GM18870 (cell line): ENCODE results near the gene PNPLA7.

Experiments
- ATAC-seq: cut with Tn5 transposase; IDR thresholded peaks from one replicate; pipeline ENCODE4 v1.9.1; 2021; ENCODE audit warnings: moderate library complexity; ENCODE audit not compliant: unreplicated experiment

Gene PNPLA7

DNA sequence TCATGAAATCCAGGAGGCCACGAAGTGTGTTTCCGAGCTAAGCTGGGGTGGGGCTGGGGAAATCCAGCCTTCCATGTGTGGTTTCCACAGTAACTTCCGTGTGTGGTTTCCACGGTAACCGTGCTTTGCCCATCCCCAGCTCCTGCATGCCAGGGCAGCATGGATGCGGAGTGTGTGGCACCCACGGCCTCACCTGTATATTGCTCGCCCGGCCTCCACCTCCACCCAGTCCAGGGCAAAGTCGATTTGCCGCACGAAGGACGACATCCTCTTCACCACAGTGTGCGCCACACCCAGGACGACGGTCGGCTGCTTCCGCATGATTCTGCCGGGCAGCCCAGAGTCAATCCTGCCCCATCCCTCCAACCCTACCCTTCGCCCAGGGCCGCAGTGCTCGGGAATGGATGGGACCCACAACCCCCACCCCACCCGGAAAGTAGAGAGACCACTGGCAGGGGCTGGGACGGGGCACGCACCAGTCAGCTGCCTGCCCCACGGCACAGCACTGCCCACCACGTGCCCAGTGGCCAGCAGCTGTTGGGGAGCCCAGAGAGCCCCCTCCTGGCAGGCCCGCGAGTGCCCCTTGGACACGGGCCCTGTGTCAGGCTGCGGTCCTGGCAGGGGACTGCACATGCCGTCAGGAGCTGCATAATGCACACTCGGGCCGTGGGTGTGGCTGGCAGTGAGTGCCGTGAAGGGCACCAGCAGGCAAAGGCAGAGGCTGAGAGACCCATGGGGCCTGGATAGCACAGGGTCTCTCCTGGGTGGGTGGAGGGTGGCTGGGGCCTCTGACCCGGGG is 52.1 kb downstream of the PNPLA7 start:
- ATAC-seq, result no peak

DNA sequence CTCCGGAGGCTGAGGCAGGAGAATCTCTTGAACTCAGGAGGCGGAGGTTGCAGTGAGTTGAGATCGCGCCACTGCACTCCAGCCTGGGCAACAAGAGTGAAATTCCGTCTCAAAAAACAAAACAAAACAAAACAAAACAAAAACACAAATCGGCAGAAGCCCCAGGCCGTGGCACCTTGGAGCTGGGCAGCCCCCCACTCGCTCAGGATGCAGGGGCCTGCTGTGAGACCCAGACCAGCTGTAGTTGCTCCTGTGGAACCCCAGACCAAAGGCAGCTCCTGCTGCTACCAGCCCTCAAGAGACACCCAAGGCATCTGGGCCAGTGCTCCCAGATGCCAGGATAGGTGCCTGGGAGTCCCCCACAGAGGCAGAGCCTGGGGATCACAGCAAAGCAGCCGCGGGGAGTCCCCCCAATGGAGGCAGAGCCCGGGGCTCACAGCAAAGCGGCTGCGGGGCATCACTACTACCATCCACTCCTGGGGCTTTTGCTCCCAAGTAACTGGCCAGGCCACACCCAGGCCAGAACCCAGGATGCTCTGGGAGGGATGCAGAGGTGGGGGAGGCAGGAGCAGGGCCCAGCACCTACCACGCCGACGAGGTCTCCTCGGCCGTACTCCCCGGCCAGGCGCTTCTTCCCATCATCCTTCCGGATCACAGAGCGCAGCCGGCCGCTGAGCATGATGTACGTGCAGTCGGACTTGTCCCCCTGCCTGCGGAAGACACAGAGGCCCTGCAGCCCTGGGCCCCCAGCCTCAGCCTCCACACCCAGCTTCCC is 53.4 kb downstream of the PNPLA7 start:
- no peak for ATAC-seq

DNA sequence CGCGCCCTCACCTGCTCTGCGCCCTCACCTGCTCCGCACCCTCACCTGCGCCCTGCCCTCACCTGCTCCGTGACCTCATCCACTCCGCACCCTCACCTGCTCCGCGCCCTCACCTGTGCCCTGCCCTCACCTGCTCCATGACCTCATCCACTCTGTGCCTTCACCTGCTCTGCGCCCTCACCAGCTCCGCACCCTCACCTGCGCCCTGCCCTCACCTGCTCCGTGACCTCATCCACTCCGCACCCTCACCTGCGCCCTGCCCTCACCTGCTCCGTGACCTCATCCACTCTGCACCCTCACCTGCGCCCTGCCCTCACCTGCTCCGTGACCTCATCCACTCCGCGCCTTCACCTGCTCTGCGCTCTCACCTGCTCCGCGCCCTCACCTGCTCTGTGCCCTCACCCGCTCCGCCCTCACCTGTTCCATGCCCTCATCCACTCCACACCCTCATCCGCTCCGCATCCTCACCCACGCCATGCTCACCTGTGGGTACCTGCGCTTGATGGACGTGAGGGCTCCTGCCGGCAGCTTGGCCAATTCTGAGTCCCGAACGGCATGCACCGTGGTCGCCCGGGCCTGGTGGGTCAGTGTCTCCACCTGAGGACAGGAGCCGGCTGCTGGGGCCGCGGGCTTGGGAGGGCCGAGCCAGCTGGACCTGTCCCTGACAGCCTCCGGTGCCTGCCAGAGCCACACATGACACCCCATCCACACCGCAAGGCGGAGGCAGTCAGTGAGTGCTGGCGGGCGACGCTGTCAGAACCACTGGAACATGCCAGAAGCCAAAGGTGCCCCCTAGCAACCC is 55.5 kb downstream of the PNPLA7 start:
- ATAC-seq, result no peak

DNA sequence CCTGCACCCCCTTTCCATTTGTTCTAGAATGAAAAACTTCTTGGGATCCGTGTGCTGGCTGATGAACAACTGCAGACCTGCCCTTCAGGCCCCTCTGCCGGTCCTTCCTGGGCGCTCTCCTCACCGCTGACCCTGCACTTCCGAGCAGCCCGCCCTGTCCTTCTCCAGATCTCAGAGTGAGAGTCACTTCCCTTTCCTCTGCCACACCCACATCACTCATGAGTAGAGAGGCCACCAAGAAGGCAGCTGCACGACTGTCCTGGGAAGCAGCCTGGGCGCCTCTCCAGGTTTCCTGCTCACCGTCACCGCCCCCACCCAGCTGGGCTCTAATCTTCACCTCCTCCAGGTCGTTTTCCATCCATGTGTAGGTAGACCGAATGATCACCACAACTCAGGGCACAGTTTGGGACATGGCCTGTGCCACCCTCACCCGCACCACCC is 56.1 kb downstream of the PNPLA7 start:
- ATAC-seq, result no peak

DNA sequence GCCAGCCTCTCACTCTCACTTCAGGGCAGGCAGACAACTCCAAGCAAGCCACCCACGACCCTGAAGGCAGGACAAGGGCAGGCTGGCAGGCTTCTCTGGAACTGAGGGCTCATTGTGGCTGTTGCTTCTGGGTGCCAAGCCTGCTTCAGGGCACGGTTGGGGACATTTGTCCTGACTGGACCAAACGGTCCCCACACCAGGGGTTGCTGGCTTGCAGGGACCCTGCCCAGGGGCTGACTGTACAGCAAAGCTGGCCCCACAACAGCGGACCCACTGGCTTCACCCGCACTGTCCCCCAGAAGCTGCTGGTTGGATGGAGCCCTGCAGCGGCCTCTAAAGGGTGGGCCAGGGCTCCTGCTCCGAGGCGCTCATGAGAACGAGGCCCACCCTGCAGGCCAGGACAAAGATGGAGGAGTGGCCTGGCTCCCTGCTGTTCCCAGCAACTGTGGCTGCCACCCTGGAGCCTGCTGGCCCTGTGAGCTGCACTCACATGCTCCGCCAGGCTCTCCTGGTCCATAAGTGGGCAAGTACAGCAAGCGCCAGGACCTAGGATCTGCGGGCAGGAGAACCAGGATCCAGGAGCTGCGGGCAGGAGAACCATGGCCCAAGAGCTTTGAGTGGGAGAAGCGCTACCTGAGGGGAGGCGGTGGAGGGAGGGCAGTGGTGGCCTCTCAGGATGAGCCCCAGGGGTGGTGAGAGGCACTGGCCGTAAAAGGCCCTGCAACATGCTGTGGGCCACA is 56.7 kb downstream of the PNPLA7 start:
- no peak for ATAC-seq

DNA sequence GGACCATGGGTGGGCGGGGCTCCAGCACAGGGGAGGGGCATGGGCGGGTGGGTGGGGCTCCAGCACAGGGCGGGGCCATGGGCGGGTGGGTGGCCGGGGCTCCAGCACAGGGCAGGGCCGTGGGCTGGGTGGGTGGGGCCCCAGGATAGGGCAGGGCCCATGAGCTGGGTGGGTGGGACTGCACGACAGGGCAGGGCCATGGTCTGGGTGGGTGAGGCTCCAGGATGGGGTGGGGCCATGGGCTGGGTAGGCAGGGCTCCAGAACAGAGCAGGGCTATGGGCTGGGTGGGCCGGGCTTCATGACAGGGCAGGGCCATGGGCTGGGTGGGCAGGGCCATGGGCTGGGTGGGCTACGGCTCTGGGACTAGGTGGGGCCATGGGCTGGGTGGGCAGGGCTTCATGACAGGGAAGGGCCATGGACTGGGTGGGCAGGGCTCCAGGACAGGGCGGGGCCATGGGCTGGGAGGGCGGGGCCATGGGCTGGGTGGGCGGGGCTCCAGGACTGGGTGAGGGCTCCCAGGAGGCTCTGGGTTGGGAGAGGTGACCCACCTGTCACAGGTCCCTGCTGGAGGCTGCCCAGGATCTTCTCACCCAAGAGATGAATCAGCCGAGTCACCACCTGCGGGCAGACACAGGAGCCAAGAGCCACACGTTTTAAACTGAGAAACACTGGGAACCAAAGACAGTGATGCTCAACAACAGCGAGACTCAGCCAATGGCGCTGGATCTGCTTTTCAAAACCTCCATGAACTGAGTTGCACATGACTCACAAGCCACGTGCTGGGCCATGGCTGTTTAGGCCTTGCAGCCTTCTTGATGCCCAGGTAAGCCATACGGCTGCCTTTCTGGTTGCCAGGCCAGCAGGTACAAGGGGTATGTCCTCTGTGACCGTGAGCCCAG is 57.5 kb downstream of the PNPLA7 start:
- ATAC-seq, result no peak

DNA sequence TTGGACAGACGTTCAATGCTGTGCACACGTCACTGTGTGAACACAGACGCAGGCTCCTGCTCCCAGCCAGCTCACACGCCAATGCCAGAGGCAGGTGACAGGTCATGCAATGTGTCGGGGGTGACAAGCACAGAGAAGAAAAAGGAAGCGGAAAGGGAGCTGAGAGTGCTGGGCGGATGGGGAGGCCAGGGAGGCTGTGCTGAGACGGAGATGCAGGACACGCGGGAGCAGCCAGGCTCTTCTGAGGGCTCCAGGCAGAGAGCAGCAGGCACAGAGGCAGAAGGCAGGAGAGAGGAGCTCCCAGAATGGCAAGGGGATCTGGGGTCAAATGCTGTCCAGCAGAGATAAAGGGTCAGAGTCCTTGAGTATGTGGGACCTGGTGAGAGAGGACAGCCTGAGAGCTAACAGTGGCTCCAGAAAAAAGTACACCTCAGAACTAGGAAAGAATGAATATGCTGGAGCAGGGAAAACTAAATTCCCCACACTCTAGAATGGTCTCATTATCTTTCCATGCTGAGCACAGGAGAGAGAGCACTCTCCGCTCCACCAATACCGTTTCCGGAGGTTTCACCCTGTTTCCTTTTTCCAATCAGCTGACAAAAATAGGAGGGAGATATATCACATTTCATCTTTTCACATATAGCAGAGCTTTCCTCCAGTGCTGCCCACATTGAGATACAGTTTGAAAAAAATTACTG is 58.3 kb downstream of the PNPLA7 start:
- ATAC-seq, result no peak

DNA sequence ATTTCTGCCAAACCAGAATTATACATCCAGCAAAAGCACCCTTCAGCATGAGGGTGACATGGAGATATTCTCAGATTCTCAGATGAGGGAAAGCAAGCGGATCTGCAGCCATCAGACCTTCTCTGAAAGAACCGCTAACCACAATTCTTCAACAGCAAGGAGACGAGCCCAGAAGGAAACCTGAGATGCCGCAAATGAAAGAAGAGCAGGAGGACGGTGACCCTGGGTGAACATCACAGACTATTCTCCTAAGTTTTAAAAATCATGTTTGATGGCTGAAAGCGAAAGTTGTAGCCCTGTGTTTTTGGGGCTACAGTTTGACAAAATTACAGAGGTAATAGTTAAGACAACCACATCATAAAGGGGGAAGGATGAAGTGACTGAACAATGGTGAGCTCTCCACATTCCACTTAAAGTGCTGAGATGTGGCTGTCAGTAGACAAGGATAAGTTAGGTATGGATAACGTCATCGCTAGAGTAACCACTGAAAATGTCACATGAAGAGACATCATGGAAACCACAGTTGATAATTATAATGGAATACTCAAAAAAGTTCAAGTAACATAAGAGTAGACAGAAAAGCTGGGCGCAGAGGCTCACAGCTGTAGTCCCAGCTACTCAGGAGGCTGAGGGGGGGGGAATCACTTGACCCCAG is 59.5 kb downstream of the PNPLA7 start:
- ATAC-seq, result no peak

DNA sequence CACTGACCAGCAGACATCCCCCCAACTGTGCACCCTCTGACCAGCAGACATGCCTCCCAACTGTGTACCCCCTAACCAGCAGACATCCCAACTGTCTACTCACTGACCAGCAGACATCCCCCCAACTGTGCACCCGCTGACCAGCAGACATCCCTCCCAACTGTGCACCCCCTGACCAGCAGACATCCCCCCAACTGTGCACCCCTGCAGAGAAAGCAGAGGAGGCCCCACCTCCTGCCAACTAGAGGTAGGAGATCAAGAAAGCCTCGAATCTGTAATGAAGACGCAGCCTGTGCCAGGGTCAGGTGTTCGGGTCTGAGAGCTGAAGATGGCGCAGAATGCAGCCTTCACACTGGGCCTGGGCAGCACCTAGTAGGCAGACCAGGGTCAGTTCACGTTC is 61.3 kb downstream of the PNPLA7 start:
- no peak for ATAC-seq

DNA sequence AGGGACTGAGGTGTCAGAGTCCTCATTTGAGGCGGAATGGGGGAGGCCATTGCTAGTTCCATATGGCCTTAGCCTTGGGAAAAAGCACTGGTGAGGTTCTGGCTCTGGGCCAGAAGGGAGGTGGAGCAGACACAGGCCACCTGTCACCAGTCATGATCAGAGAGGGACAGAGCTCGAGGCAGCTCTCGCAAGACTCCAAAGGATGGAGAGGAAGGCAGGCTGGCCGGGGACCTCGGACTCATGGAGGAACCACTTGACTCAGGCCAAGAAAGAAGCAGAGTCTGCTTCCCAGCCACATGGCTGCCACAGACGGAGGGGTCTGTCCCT is 61.9 kb downstream of the PNPLA7 start:
- no peak for ATAC-seq

DNA sequence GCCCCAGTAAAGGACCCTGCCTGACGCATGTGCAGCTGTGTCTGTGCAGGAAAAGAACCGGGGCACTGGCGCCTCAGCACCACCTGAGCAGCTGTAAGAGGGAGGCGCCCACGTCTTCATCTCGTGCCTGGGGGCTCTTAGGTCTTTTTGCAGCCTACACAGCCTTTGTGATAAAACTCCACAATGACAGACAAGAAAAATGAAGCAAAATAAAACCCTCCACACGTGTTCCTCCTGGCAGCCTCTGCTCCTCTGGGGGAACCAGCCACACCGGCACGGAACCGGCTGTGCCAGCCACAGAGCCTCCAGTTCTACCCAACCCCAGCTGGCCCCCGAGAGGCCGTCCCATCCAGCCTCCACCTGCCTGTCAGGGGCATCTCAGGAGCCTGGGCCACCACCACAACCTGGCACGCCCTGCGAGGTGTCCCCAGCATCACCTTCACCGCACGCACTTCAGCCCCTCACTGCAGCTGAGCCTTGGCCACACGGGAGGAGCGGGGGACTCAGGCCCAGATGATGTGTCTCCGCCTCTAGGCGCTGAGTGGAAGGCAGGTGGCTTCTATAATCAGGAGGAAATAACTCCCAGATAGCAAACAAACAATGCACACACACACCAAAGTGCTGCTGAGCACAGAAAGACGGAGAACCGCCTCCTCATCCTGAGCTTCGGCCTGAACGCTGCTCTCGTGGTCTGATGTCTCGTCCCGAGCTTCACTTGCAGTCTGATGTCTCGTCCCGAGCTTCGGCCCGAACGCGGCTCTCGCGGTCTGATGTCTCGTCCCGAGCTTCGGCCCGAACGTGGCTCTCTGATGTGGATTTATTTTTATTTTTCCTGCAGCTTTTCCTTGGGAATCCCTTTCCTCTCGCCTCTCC is 62.5 kb downstream of the PNPLA7 start:
- ATAC-seq, result no peak

DNA sequence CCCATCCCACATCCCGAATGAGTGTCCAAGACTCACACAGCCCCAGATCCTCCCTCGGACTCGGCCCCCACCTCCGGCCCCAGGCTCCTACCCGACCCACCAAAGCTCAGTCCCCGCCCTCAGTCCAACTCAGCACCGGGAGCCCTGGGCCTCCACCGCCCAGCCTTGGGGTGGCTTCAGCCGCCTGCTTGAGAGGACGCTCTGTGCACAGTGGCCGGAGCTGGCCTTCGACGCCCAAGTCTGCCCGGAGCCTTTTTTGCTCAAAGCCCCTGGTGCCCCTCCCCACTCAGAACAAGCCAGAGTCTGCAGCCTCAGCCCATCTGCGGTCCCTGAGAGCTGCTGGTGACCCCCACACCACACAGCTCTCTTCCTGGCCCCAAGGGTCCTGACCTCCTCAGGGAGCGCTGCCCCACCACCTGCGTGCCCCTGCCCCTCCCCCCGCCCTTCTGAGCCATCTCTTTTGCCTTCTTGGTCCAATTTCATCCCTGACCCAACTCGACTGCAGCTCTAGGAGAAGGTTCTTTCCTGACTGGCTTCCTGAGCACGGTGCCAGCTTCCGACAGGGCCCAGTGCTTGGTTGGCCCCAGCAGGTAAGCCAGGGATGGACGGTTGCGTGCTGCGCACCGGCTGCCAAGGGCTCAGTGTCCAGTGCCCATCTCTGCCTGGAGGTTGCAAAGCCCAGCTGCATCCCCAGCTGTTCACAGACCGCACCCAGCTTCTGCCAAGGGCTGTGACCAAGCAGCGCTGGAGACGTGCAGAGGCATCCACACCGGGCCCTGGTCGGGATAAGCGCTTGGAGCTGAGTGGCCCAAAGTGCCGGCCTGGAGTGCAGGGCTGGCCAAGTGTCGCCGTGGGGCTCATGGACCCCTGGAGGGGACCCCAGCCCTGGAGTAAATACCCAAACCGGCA is 63.4 kb downstream of the PNPLA7 start:
- ATAC-seq, result no peak

DNA sequence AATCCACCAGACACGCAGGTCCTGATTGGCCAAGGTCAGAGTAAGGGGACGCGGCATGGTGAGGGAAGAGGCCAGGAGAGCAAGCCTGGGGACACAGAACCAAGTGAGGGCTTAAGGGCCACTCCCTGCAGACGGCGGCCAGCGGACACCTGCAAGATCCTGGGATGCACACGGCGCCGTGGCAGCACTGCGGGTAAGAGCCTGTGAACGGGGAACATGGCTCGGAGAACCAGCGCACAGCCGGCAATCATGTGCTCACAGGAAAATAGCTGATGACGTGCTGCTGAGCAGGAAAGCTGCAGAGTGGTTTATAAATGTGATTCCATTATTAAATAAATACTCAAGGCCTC is 64.1 kb downstream of the PNPLA7 start:
- ATAC-seq, result no peak

DNA sequence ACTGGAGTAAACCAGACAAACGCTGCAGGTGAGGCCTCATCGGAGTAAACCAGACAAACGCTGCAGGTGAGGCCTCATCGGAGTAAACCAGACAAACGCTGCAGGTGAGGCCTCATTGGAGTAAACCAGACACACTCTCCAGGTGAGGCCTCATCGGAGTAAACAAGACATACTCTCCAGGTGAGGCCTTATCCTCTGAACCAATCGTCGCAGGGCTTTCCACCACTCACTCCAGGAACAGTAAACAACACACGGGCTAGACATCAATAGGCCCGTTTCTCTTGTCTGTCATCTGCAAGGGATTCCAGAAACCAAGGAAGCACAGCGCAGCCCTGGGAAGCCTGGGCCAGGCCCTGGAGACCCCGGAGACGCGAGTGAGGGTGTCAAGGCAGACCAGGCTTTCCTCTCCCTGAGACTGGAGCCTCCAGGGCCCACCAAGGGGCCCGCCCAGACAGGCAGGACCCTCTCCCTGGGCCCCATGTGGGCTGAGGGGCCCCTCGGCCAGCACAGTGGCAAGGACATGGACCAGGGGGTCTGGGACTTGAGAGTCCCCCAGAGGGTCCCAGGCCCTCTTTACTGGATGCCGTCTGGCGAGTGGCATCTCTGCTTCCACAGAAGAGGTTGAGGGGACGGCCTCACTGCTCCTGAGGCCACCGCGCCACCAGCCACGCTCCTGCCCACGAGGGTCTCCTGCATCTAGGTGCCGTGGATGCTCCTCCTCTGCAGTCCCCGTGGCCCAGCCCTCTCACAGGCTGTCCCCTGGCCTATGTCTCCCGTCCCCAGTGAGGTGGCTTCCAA is 64.7 kb downstream of the PNPLA7 start:
- no peak for ATAC-seq

DNA sequence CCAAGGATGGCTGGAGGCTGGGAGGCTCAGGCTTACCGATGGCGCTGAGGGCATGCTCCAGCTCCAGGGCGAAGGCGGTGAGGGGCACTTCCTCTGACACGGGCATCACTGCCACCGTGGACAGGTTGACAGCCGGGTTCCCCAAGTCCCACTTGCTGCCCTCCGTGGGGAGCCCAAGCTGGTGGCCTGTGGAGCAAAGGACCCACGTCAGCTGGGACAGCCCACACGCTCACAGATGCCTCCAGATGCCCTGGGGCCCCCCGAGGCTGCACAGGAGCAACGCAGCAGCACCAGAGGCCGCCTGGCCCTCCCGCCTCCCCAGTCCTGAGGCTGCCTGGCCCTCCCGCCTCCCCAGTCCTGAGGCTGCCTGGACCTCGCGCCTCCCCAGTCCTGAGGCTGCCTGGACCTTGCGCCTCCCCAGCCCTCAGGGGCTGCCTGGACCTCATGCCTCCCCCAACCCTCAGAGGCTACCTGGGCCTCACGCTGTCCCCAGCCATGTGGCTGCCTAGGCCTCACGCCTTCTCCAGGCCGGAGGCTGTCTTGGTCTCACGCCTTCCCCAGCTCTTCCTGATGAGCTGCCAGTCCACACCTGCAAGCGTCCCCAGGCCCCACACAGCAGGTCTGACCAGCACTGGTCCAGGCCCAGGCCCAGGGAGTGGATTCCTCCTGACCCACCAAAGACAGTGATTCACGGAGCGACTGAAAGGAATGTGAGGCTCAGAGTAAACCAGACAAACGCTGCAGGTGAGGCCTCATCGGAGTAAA is 65.5 kb downstream of the PNPLA7 start:
- ATAC-seq, result no peak
